COR-L47 (cell line): ENCODE measurements around the gene CHAD.
"Not testable (repeated sequence)": the region's sequence is repeated elsewhere in the genome, so short reads cannot be mapped to it uniquely, and the experiment has no call there.

Source experiments
- DNase-seq: peaks from one replicate; lab custom pipeline; 2025; lab: John Stamatoyannopoulos, UW

The CHAD gene

GRCh38 chr17:50473901-50474300 is 5.2 kb upstream of the CHAD start:
- no peak for DNase-seq

- not testable (repeated sequence) for DNase-seq
Measured at GRCh38 chr17:50472761-50473161, 4.1 kb upstream of the CHAD start.

- no peak for DNase-seq
Measured at GRCh38 chr17:50472286-50472685, 3.6 kb upstream of the CHAD start.

- DNase-seq: no peak
Measured at GRCh38 chr17:50471009-50471905, 2.6 kb upstream of the CHAD start.

GRCh38 chr17:50470426-50470825 is 1.7 kb upstream of the CHAD start:
- no peak for DNase-seq

- no peak for DNase-seq
Measured at GRCh38 chr17:50469671-50470305, 1.1 kb upstream of the CHAD start.

GRCh38 chr17:50469208-50469605 is 527 bp upstream of the CHAD start:
- no peak for DNase-seq

GRCh38 chr17:50467855-50468303 is 801 bp downstream of the CHAD start:
- no peak for DNase-seq

- DNase-seq: no peak
Measured at GRCh38 chr17:50467114-50467854, 1.4 kb downstream of the CHAD start.

GRCh38 chr17:50466371-50467113 is 2.1 kb downstream of the CHAD start:
- no peak for DNase-seq

GRCh38 chr17:50465635-50466034 is 3.0 kb downstream of the CHAD start:
- DNase-seq: no peak

GRCh38 chr17:50465171-50465570 is 3.5 kb downstream of the CHAD start:
- DNase-seq: no peak

GRCh38 chr17:50464736-50465135 is 3.9 kb downstream of the CHAD start:
- no peak for DNase-seq

GRCh38 chr17:50464121-50464520 is 4.6 kb downstream of the CHAD start:
- no peak for DNase-seq

GRCh38 chr17:50462446-50462845 is 6.2 kb downstream of the CHAD start:
- DNase-seq: no peak

GRCh38 chr17:50461550-50462132 is 7.0 kb downstream of the CHAD start:
- no peak for DNase-seq

- no peak for DNase-seq
Measured at GRCh38 chr17:50460831-50461526, 7.7 kb downstream of the CHAD start.

- DNase-seq: no peak
Measured at GRCh38 chr17:50459756-50460155, 8.9 kb downstream of the CHAD start.

GRCh38 chr17:50458701-50459676 is 9.7 kb downstream of the CHAD start:
- no peak for DNase-seq

GRCh38 chr17:50458270-50458669 is 10.4 kb downstream of the CHAD start:
- DNase-seq: no peak
